Prostate gland (tissue), 2 donors: ENCODE measurements around the gene SLC25A12. TPM values are rescaled to one million over a fixed set of nuclear protein-coding genes. Genes with fewer than 3 reads are reported as not detected.

Experiments
- DNase-seq: peaks from one replicate; pipeline ENCODE4 v3.0.0-alpha.2; 2019; ENCODE audit warnings: low spot score
- H3K27ac ChIP-seq, 2 donors: fragments of 200-600 bp; sonication (generic); 2 replicates each; pipeline ENCODE4 v1.5.1; 2017 to 2019
- H3K27me3 ChIP-seq: fragments of 200-600 bp; sonication (generic); replicated peaks from 2 replicates; pipeline ENCODE4 v1.5.1; 2019; ENCODE audit not compliant: insufficient read depth
- H3K36me3 ChIP-seq, 2 donors: fragments of 200-600 bp; sonication (generic); 1 replicate in 1 of 2; 2 replicates in 1 of 2; pipeline versions ENCODE4 v1.5.1 to v1.8.1; 2017 to 2019
- H3K4me1 ChIP-seq: fragments of 200-600 bp; sonication (generic); replicated peaks from 2 replicates; pipeline ENCODE4 v1.5.1; 2019
- H3K4me3 ChIP-seq, 2 donors: fragments of 200-600 bp; sonication (generic); 2 replicates each; pipeline ENCODE4 v1.5.1; 2017 to 2019
- H3K9me3 ChIP-seq: fragments of 200-600 bp; sonication (generic); 2 replicates; pipeline ENCODE4 v1.5.1; 2017
- CTCF ChIP-seq, 4 experiments: fragments of 200-600 bp in 2 of 4; fragments of 450-650 bp in 2 of 4; sonication (generic) in 2 of 4; IDR thresholded peaks; 1 replicate in 3 of 4; 2 replicates in 1 of 4; pipeline ENCODE4 v1.5.1; 2016 to 2019; ENCODE audit warnings: antibody characterized with exemption in 4 of 4, mild to moderate bottlenecking in 2 of 4, moderate library complexity in 2 of 4
- POLR2A ChIP-seq: fragments of 450-650 bp; IDR thresholded peaks from one replicate; pipeline ENCODE4 v1.6.1; 2016; ENCODE audit warnings: antibody characterized with exemption, mild to moderate bottlenecking
- POLR2AphosphoS5 ChIP-seq: sonication (generic); formaldehyde crosslinking; IDR thresholded peaks from one replicate; pipeline ENCODE4 v1.6.1; 2017; ENCODE audit warnings: antibody characterized with exemption
- WGBS: methylation state at CpG from one replicate; pipeline ENCODE4 v1.1.5; 2018; 5-methylcytosine and 5-hydroxymethylcytosine counted together
- intact Hi-C: fragments of 100-400 bp; cut with DNase I; formaldehyde crosslinking; loops from one replicate; pipeline ENCODE4 v1.14.2; 2022
- total RNA-seq, 2 donors: library from RNA; depleted of rRNA; stranded (reverse); fragments of >200 nt; gene quantifications; one replicate each; pipeline ENCODE4 v1.1.0, GENCODE V29; 2016

Gene SLC25A12
- total RNA-seq, 2 donors from 2014 or later, result 23.5 to 33.9 TPM

- 94% methylated on average over 1 of the region's 1 CpG for WGBS
Measured at GRCh38 chr2:171874517-171874916, 19.5 kb downstream of the SLC25A12 start.

GRCh38 chr2:171864357-171864985 is 29.6 kb downstream of the SLC25A12 start:
- intact Hi-C loops, result no loop called here
- no peak for DNase-seq
- no peak overlapping the region for H3K27ac ChIP-seq
- H3K4me1 ChIP-seq, result no peaks in the 10 kb centered on the region
- H3K4me3 ChIP-seq, result no peak overlapping the region
- TF ChIP-seq POLR2A (no peak), POLR2AphosphoS5 (no peak), CTCF (IDR thresholded peaks at IDR 0.05) (no peak)
- H3K27me3 ChIP-seq, result no peaks in the 10 kb centered on the region
- no peaks in the 10 kb centered on the region for H3K36me3 ChIP-seq
- WGBS, result 70% methylated on average over 5 of the region's 5 CpGs
- no peaks in the 10 kb centered on the region for H3K9me3 ChIP-seq

More at GRCh38 chr2:171874517-171874916, 19.5 kb downstream of the SLC25A12 start:
- Histone ChIP-seq H3K9me3 (no peaks in the 10 kb centered on the region), H3K4me1 (no peaks in the 10 kb centered on the region), H3K27ac (no peak overlapping the region), H3K4me3 (no peak overlapping the region), H3K36me3 (no peaks in the 10 kb centered on the region), H3K27me3 (no peaks in the 10 kb centered on the region)
- no peak for DNase-seq
- intact Hi-C loops, result no loop called here
- no peak for TF ChIP-seq POLR2AphosphoS5
- TF ChIP-seq CTCF (IDR thresholded peaks at IDR 0.05), result no peak
- no peak for TF ChIP-seq POLR2A

DNA sequence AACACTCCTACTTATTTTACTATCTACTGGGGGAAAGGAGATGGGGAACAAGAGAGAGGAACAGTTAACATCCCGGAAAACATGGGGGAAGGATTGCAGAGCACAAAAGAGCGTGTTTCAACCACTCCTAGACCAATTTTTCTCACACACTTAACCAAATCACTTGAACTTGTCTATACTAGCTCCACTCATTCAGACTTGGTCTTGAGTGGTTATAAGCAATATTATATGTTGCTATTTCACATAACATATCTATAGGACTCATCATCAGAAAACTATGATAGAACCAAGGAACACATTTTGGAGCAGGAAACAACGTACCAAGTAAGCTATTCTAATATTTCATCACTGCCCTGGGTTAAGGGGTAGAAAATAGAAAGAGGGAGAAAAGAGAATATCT is 31.5 kb downstream of the SLC25A12 start:
- 98% methylated on average over 3 of the region's 3 CpGs for WGBS
- H3K27ac ChIP-seq, result no peak overlapping the region
- intact Hi-C loops, result no loop called here
- no peak for TF ChIP-seq POLR2A
- no peak for TF ChIP-seq POLR2AphosphoS5
- TF ChIP-seq CTCF (IDR thresholded peaks at IDR 0.05), result no peak
- DNase-seq, result no peak
- H3K9me3 ChIP-seq, result no peaks in the 10 kb centered on the region
- H3K4me1 ChIP-seq, result no peaks in the 10 kb centered on the region
- no peaks in the 10 kb centered on the region for H3K36me3 ChIP-seq
- no peaks in the 10 kb centered on the region for H3K27me3 ChIP-seq
- H3K4me3 ChIP-seq, result no peak overlapping the region

GRCh38 chr2:171858397-171858958 is 35.6 kb downstream of the SLC25A12 start:
- no peaks in the 10 kb centered on the region for H3K4me1 ChIP-seq
- 76% methylated on average over 2 of the region's 2 CpGs for WGBS
- TF ChIP-seq POLR2AphosphoS5 (no peak), CTCF (IDR thresholded peaks at IDR 0.05) (no peak), POLR2A (no peak)
- DNase-seq, result no peak
- no peak overlapping the region for H3K4me3 ChIP-seq
- no peaks in the 10 kb centered on the region for H3K36me3 ChIP-seq
- H3K27me3 ChIP-seq, result no peaks in the 10 kb centered on the region
- H3K9me3 ChIP-seq, result no peaks in the 10 kb centered on the region
- intact Hi-C loops, result no loop called here
- no peak overlapping the region for H3K27ac ChIP-seq

DNA sequence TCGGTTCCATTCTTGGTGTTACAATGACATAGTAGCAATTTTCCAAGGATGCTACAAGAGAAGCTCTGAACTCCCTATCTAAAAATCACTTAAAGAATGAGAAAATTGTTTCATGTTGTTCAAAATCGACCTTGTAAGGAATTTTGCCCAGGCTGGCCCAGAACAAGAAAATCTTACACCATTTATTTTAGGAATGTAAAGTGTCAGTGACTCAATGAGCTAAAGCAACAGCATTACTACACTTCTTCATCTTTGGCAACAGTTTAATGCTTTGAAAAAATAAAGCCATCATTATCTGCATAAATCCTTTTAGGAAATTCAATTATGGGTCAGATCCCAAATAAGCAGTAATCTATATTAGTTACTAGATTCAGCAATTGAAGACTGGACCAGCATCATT is 38.6 kb downstream of the SLC25A12 start:
- Histone ChIP-seq H3K27ac (no peak overlapping the region), H3K9me3 (no peaks in the 10 kb centered on the region), H3K27me3 (no peaks in the 10 kb centered on the region), H3K4me1 (no peaks in the 10 kb centered on the region), H3K4me3 (no peak overlapping the region), H3K36me3 (no peaks in the 10 kb centered on the region)
- no peak for DNase-seq
- intact Hi-C loops, result no loop called here
- TF ChIP-seq POLR2AphosphoS5 (no peak), CTCF (IDR thresholded peaks at IDR 0.05) (no peak), POLR2A (no peak)
- 64% methylated on average over 2 of the region's 2 CpGs for WGBS
